ENCODE results near the gene CXXC5.
"Not testable (repeated sequence)": the region's sequence is repeated elsewhere in the genome, so short reads cannot be mapped to it uniquely, and the experiment has no call there.

Gene CXXC5

DNA sequence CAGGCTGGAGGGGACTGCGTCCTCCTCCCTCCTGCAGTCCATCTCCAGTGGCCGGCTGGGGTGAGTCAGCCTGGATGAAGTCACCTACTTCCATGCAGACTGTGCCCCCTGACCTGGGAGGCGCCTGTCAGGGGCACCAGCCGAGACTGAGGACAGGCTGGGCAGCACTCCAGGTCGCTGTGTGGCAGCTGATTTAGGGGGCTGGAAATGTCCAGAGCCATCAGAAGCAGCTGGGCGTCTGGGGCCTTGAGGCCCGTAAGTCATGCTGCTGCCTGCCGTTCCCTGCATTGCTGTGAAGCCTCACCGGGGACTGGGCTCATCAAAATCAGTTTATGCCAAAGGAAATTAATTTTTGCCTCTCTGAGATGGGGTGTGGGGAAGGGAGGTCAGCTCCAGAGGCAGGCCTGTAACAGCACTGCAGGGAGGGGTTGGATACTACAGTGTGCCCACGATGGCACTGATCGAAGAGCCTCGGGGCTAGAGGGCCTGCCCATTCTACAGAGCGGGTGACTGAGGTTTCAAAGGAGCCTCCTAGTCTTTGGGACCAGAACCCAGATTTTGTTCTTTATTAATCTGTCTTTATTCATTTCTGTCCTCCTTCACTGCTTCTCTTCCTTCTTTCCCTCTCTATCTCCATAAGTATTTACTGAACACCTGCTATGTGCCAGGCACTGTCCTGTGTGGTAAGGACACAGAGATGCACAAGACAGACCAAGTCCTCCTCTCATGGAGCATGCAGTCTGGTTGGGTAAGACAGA lies 77.1 kb downstream of the CXXC5 start:
- H3K4me3 ChIP-seq (ENCODE audit: low read length), result no peak overlapping the region
- H2AFZ ChIP-seq (ENCODE audit: low read depth, low read length), result no peak overlapping the region
- peaks cover 8% of the 10 kb centered on the region for H3K4me1 ChIP-seq (ENCODE audit: insufficient read depth, low read length)
- H3K9me3 ChIP-seq (ENCODE audit: low read length), result peaks cover 2% of the 10 kb centered on the region
- no peaks in the 10 kb centered on the region for H3K36me3 ChIP-seq (ENCODE audit: insufficient read depth, low read length)
- no peaks in the 10 kb centered on the region for H3K27me3 ChIP-seq (ENCODE audit: insufficient read depth, low read length)

GRCh38 chr5:139726248-139726647 lies 78.1 kb downstream of the CXXC5 start:
- no peak overlapping the region for H3K4me3 ChIP-seq (ENCODE audit: low read length)

DNA sequence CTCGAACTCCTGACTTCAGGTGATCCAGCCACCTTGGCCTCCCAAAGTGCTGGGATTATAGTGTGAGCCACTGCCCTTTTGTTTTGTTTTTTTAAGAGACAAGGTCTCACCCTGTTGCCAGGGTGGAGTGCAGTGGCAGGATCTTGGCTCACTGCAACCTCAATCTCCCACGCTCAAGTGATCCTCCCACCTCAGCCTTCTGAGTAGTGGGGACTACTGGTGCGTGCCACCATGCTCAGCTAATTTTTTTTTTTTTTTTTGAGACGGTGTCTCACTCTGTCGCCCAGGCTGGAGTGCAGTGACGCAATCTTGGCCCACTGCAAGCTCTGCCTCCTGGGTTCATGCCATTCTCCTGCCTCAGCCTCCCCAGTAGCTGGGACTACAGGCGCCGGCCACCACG lies 79.5 kb downstream of the CXXC5 start:
- not testable (repeated sequence) for H3K36me3 ChIP-seq (ENCODE audit: insufficient read depth, low read length); H3K9me3 ChIP-seq (ENCODE audit: low read length); H2AFZ ChIP-seq (ENCODE audit: low read depth, low read length); H3K4me3 ChIP-seq (ENCODE audit: low read length); H3K27me3 ChIP-seq (ENCODE audit: insufficient read depth, low read length); H3K4me1 ChIP-seq (ENCODE audit: insufficient read depth, low read length)

More at GRCh38 chr5:139726248-139726647, 78.1 kb downstream of the CXXC5 start:
- Histone ChIP-seq H3K27me3 (ENCODE audit: insufficient read depth, low read length) (no peaks in the 10 kb centered on the region), H3K4me1 (ENCODE audit: insufficient read depth, low read length) (peaks cover 8% of the 10 kb centered on the region), H2AFZ (ENCODE audit: low read depth, low read length) (no peak overlapping the region), H3K36me3 (ENCODE audit: insufficient read depth, low read length) (no peaks in the 10 kb centered on the region), H3K9me3 (ENCODE audit: low read length) (no peaks in the 10 kb centered on the region)

GRCh38 chr5:139731281-139731680 lies 83.1 kb downstream of the CXXC5 start:
- no peak overlapping the region for H2AFZ ChIP-seq (ENCODE audit: low read depth, low read length)
- no peaks in the 10 kb centered on the region for H3K27me3 ChIP-seq (ENCODE audit: insufficient read depth, low read length)
- H3K4me1 ChIP-seq (ENCODE audit: insufficient read depth, low read length), result peaks cover 7% of the 10 kb centered on the region
- H3K9me3 ChIP-seq (ENCODE audit: low read length), result no peaks in the 10 kb centered on the region
- H3K36me3 ChIP-seq (ENCODE audit: insufficient read depth, low read length), result no peaks in the 10 kb centered on the region
- no peak overlapping the region for H3K4me3 ChIP-seq (ENCODE audit: low read length)

- H3K9me3 ChIP-seq (ENCODE audit: low read length), result no peaks in the 10 kb centered on the region
- H3K27me3 ChIP-seq (ENCODE audit: insufficient read depth, low read length), result no peaks in the 10 kb centered on the region
- no peak overlapping the region for H3K4me3 ChIP-seq (ENCODE audit: low read length)
- peaks cover 7% of the 10 kb centered on the region for H3K4me1 ChIP-seq (ENCODE audit: insufficient read depth, low read length)
- no peak overlapping the region for H2AFZ ChIP-seq (ENCODE audit: low read depth, low read length)
- H3K36me3 ChIP-seq (ENCODE audit: insufficient read depth, low read length), result no peaks in the 10 kb centered on the region
Observed at GRCh38 chr5:139732019-139732418, 83.9 kb downstream of the CXXC5 start.

DNA sequence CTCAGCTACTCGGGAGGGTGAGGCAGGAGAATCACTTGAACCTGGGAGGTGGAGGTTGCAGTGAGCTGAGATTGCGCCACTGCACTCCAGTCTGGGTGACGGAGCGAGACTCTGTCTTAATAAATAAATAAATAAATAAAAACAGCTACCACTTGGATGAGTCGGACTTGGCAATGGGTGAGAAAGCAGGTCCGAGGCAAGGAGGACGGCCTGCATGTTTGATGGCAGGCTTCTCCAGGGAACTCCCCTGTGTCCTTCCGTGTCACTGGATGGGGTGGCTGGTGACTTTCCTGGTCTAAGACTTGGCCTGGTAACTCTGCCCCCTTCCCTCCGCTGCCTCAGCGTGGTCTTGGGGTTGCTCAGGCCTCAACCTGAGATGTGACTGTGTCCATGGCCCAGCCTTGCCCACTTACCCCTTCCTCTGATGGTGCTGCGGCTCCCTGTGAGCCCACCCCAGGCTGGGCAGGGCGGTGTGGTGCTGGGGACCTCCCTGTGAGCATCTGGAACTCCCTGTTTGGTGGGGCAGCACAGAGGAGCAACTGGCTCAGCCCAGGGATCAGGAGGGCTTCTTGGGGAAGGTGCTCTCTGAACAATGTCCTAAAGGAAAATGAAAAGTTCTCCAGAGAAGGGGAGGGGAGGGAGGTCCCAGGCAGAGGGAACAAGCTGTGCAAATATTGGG lies 85.0 kb downstream of the CXXC5 start:
- Histone ChIP-seq H3K9me3 (ENCODE audit: low read length) (no peaks in the 10 kb centered on the region), H3K4me1 (ENCODE audit: insufficient read depth, low read length) (peaks cover 7% of the 10 kb centered on the region), H3K4me3 (ENCODE audit: low read length) (no peak overlapping the region), H2AFZ (ENCODE audit: low read depth, low read length) (no peak overlapping the region), H3K27me3 (ENCODE audit: insufficient read depth, low read length) (no peaks in the 10 kb centered on the region), H3K36me3 (ENCODE audit: insufficient read depth, low read length) (no peaks in the 10 kb centered on the region)

Data from neuron (in vitro differentiated cells).